ENCODE measurements around the gene MYO7A.

GRCh38 chr11:77130763-77131513 is 2.9 kb downstream of the MYO7A start:
- no peak for TF ChIP-seq CTCF (IDR thresholded peaks at IDR 0.05; ENCODE audit: low read depth, low read length, poor library complexity, severe bottlenecking)
- TF ChIP-seq EZH2phosphoT487 (IDR thresholded peaks at IDR 0.05; ENCODE audit: borderline replicate concordance, low read length), result no peak
